HuH-7 (cell line): Measurements from ENCODE around the gene RTCB.
A peak's percentile ranks its signal among the peaks of the same experiment; 100 is the strongest.
"Not testable (repeated sequence)": the region's sequence is repeated elsewhere in the genome, so short reads cannot be mapped to it uniquely, and the experiment has no call there.

ENCODE experiments used
- DNase-seq: peaks from one replicate; pipeline ENCODE4 v3.0.0; 2011; ENCODE audit warnings: low spot score

The RTCB gene

GRCh38 chr22:32389685-32390084 is 22.4 kb downstream of the RTCB start:
- DNase-seq = no peak

- DNase-seq = no peak
Measured at GRCh38 chr22:32385681-32386080, 26.4 kb downstream of the RTCB start.

DNA sequence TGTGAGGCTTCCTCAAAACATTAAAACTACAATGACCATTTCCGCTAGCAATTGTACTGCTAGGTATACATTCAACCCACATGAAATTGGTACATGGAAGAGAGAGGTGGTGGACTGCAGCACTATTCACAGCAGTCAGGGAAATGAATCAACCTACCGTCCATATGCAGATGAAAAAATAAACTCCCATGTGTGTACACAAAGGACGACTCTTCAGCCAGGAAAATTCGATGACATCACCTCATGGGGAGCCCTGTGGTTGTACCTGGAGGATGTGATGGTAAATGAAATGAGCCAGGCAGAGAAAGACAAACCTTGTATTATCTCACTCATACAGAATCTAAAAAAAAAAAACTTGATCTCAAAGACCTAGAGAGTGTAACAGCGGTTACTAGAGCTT is 31.1 kb downstream of the RTCB start:
- no peak for DNase-seq

- DNase-seq = peak; percentile 77
Measured at GRCh38 chr22:32378707-32379272, 33.3 kb downstream of the RTCB start.

DNA sequence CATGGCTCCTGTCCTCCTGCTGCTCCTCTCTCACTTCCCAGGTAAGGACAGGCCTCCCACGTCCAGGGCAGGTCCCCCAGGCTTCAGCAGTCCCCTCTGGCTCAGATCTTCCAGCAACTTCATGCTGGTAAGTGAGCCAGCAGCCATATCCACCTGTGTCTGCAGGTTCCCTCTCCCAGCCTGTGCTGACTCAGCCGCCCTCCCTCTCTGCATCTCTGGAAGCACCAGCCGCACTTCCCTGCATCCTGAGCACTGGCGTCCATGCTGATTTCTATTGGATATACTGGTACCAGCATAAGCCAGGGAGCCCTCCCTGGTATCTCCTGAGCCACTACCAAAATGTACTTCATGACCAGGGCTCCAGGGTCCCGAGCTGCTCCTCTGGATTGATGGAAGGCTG is 35.4 kb downstream of the RTCB start:
- no peak for DNase-seq

- DNase-seq = no peak
Measured at GRCh38 chr22:32375678-32376450, 36.2 kb downstream of the RTCB start.

DNA sequence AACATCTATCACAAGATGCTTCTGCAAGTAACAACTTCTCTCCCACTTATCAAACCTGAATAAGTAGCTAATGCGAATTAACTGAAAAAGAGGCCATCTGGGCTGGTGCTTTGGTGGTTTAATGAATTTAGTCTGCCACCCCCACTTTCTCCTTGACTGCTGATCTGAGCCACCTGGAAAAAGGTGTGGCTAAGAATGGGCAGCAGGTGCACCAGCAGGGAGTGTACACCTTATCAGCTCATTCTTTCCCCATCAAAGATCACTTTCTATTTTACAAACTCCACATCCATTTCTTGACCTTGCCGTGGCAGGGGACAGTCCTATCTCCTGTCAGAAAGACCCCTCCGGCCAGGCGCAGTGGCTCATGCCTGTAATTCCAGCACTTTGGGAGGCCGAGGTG is 47.8 kb downstream of the RTCB start:
- no peak for DNase-seq

DNA sequence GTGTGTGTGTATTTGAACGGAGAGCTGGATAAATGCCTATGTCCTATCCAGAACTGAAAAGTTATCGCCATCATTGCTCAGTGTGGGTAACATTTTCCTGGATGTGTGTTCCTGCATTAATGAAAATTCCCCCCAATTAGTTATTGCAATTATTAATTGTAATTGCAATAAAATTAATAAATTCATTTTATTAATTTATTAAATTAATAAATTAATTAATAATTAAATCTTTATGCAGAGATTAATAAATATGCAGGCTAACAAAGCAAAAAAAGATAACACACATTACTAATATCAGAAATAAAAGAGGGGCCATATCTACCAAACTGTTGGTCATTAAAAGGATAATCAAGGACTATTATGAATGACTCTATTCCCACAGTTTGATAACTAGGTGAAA is 50.8 kb downstream of the RTCB start:
- DNase-seq = no peak

GRCh38 chr22:32360096-32360495 is 52.0 kb downstream of the RTCB start:
- not testable (repeated sequence) for DNase-seq

DNA sequence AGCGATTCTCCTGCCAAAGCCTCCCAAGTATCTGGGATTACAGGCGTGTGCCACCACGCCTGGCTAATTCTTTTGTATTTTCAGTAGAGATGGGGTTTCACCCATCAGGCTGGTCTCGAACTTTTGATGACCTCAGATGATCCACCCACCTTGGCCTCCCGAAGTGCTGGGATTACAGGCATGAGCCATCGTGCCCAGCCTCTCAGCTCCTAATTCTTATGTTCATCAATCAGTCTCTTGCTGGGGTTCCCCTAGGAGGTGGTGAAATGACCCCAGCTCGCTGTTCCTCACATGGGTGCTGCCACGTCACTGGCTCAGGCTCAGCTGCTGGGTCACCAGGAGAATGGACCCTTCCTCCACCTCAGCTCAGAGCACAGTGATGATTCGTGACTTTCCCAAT is 54.5 kb downstream of the RTCB start, which contains the start of gene RFPL3:
Gene RFPL3, plus strand, starts transcription at position 301 of the 400 bp plus-strand sequence. CDS start 205 bp downstream, outside the sequence.
- not testable (repeated sequence) for DNase-seq

DNA sequence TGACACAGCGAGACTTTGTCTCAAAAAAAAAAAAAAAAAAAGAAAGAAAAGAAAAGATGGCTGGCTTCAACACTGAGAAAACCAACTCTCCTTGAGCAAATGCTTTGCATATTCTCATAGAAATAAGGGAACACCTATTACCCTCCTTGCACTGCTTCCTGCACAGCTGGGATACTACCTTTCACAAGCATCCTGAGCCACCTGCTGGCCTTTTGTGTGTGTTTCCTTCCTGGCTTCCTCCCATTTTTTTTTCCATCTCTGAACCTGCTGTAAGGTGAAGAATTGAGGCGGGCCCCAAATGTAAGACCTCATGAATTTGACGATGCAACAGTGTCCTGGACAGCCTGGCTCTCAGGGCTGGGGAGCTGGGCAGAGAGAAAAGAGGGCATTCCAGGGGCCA is 56.3 kb downstream of the RTCB start:
- peak; percentile 37 for DNase-seq

DNA sequence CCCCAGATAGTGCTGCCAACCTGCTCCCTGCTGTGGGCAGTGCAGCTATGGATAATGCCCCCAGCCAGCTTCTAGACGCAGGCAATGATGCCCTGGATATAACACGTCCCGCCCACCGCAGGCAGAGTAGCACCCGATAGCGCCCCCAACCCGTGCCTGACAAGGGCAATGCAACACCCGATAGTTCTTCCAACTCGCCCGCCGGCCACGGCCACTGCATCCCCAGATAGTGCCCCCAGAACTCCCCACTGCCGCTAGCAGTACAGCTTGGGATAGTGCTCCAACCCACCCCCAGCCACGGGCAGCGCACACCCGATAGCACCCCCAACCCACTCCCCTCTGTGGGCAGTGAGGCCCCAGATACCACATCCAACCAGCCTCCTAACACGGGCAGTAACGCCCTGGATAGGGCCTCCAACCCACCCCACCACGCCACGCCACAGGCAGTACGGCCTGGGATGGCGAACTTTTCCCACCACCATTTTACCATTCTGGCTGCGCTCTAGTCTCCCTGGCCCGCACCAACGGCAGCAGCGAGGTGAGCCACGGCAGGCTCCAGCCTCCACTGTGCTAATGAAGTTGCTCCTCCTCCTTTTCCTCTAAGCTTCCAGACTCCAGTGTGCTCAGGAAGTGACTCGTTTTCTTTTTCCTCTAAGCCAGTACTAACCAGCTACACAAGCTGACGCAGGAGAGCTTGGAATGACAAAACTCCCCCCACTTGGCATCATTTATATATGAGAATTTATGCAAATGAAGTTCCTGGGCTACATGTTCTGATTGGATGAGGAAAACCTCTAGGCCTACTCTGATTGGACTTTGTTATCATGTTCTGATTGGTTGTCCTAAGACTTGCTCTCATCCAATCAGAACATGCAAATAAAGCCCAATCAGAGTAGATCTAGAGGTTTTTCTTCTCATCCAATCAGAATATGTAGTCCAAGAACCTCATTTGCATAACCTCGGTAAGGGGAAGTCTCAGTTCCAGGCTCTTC is 57.4 kb downstream of the RTCB start:
- no peak for DNase-seq

DNA sequence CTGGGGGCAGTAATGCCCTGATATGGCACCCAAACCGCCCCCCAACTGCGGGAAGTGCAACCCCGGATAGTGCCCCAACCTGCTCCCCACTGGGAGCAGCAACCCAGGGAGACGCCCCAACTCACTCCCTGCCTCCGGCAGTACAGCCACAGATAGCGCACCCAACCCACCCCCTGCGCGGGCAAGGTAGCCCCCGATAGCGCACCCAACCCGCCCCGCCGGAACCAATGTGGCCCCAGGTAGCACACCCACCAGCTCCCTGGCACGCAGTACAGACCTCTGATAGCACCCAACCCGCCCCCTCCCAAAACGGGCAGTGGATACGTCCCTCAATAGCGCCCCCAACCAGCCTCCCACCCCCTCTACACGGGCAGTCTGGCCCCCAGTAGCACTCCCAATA is 58.2 kb downstream of the RTCB start:
- DNase-seq = no peak

GRCh38 chr22:32353292-32353691 is 58.8 kb downstream of the RTCB start:
- DNase-seq = no peak

DNA sequence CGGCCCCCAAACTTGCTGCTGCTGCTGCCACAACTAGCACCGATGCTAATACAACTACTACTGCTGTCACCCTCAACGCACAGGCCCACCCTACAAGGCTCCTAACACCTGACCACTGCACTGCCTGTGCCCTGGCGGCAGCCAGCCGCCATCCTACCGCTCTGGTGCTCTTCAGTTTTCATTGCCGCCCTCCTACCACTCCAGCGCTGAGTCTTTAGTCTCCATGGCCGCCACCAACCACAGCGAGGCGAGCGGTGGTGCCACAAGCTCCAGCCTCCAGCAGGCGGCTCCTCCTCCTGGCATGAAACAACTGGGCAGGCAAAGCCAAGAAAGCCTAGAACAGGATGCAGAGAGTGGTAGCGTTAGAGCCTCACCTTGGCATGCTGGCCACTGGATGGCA is 59.4 kb downstream of the RTCB start:
- DNase-seq = no peak

GRCh38 chr22:32351875-32352274 is 60.2 kb downstream of the RTCB start:
- not testable (repeated sequence) for DNase-seq

GRCh38 chr22:32348031-32348611 is 63.9 kb downstream of the RTCB start:
- no peak for DNase-seq

GRCh38 chr22:32343941-32344340 is 68.1 kb downstream of the RTCB start:
- no peak for DNase-seq

DNA sequence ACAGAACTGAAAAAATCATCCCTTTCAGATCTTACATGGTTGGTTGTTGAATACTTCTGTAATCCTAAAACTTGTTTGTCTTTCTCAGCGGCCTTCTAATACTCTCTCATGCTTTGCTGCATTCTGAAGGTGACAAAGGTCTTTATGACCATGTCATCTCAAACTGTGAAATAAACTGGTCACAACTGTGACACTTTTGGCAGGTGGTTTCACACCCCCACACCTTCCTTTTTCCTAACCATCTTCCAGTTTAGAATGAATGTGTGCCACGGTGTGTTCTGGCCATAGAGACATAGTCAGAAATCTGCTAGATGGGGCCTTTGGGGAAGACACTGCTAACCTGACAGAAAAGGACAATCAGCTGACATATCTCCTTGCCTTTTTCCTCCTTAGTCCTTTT is 69.1 kb downstream of the RTCB start:
- DNase-seq = no peak

DNA sequence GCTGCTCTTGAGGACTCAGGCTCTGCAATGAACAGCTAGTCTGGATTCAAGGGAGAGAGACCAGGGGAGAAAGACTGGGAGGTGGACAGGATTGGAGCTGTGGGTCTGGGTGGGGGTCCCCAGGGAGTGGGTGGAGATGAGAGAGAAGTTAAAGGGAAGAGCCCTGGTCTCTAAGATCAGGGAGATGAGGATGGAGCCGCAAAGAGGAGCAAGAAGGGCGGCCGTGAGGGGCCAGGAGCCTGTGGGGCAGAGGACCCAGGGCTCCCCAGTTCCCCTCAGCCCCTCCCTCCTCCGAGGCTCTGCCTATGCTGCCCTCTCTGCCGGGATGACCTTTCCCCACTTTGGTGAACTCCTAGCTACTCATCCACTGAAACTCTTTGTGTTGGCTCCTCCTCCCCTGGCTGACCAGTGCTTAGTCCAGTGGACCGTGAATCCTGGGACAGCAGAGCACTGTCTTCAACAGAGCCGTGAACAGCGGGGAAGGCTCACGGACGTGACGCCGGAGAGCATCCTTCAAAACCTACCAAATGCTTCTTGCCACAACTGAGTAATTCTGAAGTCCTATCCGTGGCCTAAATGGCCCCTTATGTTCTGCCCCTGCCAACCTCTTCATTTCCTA is 70.8 kb downstream of the RTCB start:
- no peak for DNase-seq

DNA sequence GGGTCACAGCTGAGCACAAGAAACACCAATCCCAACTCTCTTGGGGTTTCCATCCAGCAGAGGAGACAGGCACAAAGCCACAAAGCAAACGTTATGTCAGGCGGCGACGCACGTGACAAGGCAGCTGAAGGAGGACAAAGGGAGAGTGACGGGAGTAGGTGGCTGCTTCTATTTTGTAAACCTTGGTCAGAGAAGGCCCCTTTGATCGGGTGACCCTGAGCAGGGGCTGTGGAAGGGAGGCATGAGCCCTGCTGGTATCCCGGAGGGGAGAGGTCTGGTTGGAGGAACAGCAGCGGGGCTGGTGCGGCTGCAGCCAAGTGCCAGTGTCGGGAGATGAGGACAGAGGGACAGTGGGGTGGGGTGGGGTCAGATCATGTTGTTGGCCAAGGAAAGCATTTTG is 71.6 kb downstream of the RTCB start:
- DNase-seq = no peak
